Measurements from ENCODE around the gene FXYD2. TPM values are rescaled to one million over a fixed set of nuclear protein-coding genes. Genes with fewer than 3 reads are reported as not detected.

The FXYD2 gene
- total and polyA plus RNA-seq, 2 of the 8 experiments (the other 6 are each of a cell fraction or from before 2014, with no cell fraction given): 0.89 to 1.1 TPM

DNA sequence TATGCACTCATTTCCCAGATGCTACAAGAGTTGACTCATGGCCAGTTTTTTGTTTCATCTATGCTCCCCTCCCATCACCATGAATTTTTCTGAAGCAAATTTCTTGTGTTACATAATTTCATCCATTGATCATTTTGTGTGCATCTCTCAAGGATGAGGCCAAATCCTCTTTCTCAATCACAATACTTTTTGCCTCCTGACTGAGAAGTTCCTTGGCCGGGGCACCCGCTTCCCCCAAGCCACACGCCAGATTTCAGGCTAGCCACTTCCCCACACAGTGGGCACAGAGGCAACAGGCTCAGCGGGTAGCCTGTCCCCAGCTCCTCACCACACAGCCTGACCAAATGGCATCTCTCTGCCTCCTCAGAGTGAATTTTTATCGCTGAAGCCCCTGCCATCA lies 17.7 kb downstream of the FXYD2 start:
- Histone ChIP-seq H3K79me1 (ENCODE audit: low read depth, low read length) (no peaks in the 10 kb centered on the region), H2BK15ac (ENCODE audit: low read length) (no peak overlapping the region), H3K9me3 (ENCODE audit: insufficient read depth in 2 of 2, low read depth in 1 of 2, low read length in 1 of 2) (no peaks in the 10 kb centered on the region), H3K79me2 (ENCODE audit: control insufficient read depth in 1 of 2, insufficient read depth in 2 of 2, low read length in 2 of 2) (no peaks in the 10 kb centered on the region), H3K4me3 (ENCODE audit: extremely low read depth in 1 of 4, insufficient read depth in 2 of 4, low read depth in 3 of 4, low read length in 4 of 4) (no peak overlapping the region), H4K91ac (replicated peaks; ENCODE audit: insufficient read length, low read length) (no peak overlapping the region), H3K4me1 (replicated peaks in 1 of 4; ENCODE audit: control insufficient read depth in 3 of 4, insufficient read depth in 4 of 4, low read length in 3 of 4) (no peaks in the 10 kb centered on the region; a peak in 1 of 7 replicates), H3K18ac (ENCODE audit: extremely low read depth, low read length) (no peak overlapping the region), H2BK5ac (ENCODE audit: low read depth, low read length) (no peak overlapping the region), H2BK120ac (replicated peaks; ENCODE audit: low read depth, low read length) (no peak overlapping the region), H4K8ac (ENCODE audit: extremely low read depth, insufficient read depth, low read length) (no peak overlapping the region), H3K4ac (replicated peaks; ENCODE audit: insufficient read length, low read depth, low read length) (no peak overlapping the region), H3K36me3 (ENCODE audit: control insufficient read depth in 2 of 4, insufficient read depth in 4 of 4, low read length in 3 of 4) (no peaks in the 10 kb centered on the region; a peak in 1 of 8 replicates), H3K56ac (replicated peaks; ENCODE audit: insufficient read length, low read depth, low read length) (no peak overlapping the region), H4K20me1 (replicated peaks in 1 of 2; ENCODE audit: control insufficient read depth in 1 of 2, insufficient read depth in 2 of 2, low read length in 2 of 2) (peaks cover 0 to 7% of the 10 kb centered on the region in 2 experiments), H3K27ac (ENCODE audit: low read depth, low read length) (no peak overlapping the region), H3K27me3 (replicated peaks in 1 of 4; ENCODE audit: control insufficient read depth in 3 of 4, extremely low read depth in 1 of 4, insufficient read depth in 3 of 4, low read length in 3 of 4) (no peaks in the 10 kb centered on the region; a peak in 1 of 7 replicates), H3K23me2 (ENCODE audit: low read depth, low read length) (peaks cover 4% of the 10 kb centered on the region; the same call in 1 of the 2 replicates), H4K5ac (ENCODE audit: insufficient read length, low read depth, low read length) (no peak overlapping the region), H3K23ac (ENCODE audit: insufficient read length) (no peak overlapping the region), H3K9ac (replicated peaks in 1 of 4; ENCODE audit: extremely low read depth in 1 of 4, low read depth in 3 of 4, low read length in 3 of 4) (no peak overlapping the region), H3K14ac (ENCODE audit: insufficient read length) (no peak overlapping the region), H2AFZ (ENCODE audit: low read length) (no peak overlapping the region), H2BK20ac (ENCODE audit: low read length) (no peak overlapping the region), H2AK5ac (ENCODE audit: low read depth, low read length) (no peak overlapping the region), H3K4me2 (ENCODE audit: insufficient read depth in 1 of 2, low read depth in 2 of 2, low read length in 2 of 2) (no peak overlapping the region), H2BK12ac (ENCODE audit: low read depth, low read length) (no peak overlapping the region)
- WGBS, 2 experiments (ENCODE audit: extremely low coverage in 1 of 2, insufficient coverage in 1 of 2, insufficient read length in 1 of 2, insufficient replicate concordance in 2 of 2, low coverage in 1 of 2, low lambda C conversion rate in 2 of 2, missing lambda C conversion rate in 1 of 2): 90% methylated on average over 5 of the region's 5 CpGs; no CpG with 5 or more reads in 1 of the 2 experiments
- POLR2A ChIA-PET (ENCODE audit: partially characterized antibody): no interaction called here
- FAIRE-seq (no peak), DNase-seq (ENCODE audit: low read depth in 1 of 2, low spot score in 2 of 2) (no peak)
- CTCF ChIA-PET (ENCODE audit: partially characterized antibody): interaction anchor here (0.6 to 7.8 kb wide), 56 partner anchors 8 to 1840 kb away, joined by 3 to 163 read pairs (median 4); partner anchors contain the start of genes DSCAML1 and FXYD2
- TF ChIP-seq EZH2 (IDR thresholded peaks at IDR 0.05; ENCODE audit: low read depth, low read length, severe bottlenecking) (no peak), SUZ12 (IDR thresholded peaks at IDR 0.05; ENCODE audit: low read length) (no peak), POLR2AphosphoS5 (IDR thresholded peaks at IDR 0.05; ENCODE audit: low read depth, low read length) (no peak), ATF2 (IDR thresholded peaks at IDR 0.05; ENCODE audit: low read length) (no peak), KDM5A (IDR thresholded peaks at IDR 0.05; ENCODE audit: low read length) (no peak), TAF7 (optimal IDR thresholded peaks at IDR 0.05; ENCODE audit: borderline replicate concordance, low read depth, low read length) (no peak), JUN (IDR thresholded peaks at IDR 0.05; ENCODE audit: low read depth, low read length) (no peak), CBX8 (IDR thresholded peaks at IDR 0.05; ENCODE audit: borderline replicate concordance, low read depth, low read length) (no peak)
- TF ChIP-seq, protein P1, sequence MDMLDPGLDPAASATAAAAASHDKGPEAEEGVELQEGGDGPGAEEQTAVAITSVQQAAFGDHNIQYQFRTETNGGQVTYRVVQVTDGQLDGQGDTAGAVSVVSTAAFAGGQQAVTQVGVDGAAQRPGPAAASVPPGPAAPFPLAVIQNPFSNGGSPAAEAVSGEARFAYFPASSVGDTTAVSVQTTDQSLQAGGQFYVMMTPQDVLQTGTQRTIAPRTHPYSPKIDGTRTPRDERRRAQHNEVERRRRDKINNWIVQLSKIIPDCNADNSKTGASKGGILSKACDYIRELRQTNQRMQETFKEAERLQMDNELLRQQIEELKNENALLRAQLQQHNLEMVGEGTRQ (IDR thresholded peaks at IDR 0.05; ENCODE audit: low read length): no peak
